Measurements from ENCODE around the gene TYSND1. TPM values are rescaled to one million over a fixed set of nuclear protein-coding genes. Genes with fewer than 3 reads are reported as not detected.

TYSND1 gene
- total RNA-seq, 4 donors from 2014 or later, result 16.7 to 32.4 (median 21.9) TPM

GRCh38 chr10:70174058-70174741 lies 27.7 kb upstream of the TYSND1 start:
- Histone ChIP-seq H3K36me3 (no peaks in the 10 kb centered on the region), H3K27me3 (no peaks in the 10 kb centered on the region), H3K9me3 (no peaks in the 10 kb centered on the region), H3K27ac (peak overlapping the region; percentile 32 to 60 (median 40)), H3K4me3 (no peak overlapping the region), H3K4me1 (peaks cover 2 to 26% (median 7%) of the 10 kb centered on the region in 3 donors)
- DNase-seq, result no peak
- intact Hi-C loops (cut with DNase I), result no loop called here
- TF ChIP-seq CTCF (IDR thresholded peaks at IDR 0.05) (no peak), POLR2A (IDR thresholded peaks at IDR 0.05) (no peak)
- WGBS, 2 donors, result 35 to 48% methylated on average over 3 to 4 of the region's 4 CpGs

- DNase-seq, result no peak
- no peaks in the 10 kb centered on the region for H3K9me3 ChIP-seq
- peaks cover 6 to 67% (median 24%) of the 10 kb centered on the region in 3 donors for H3K4me1 ChIP-seq
- 0 to 1% methylated on average over 18 to 21 of the region's 40 CpGs for WGBS, 2 donors
- TF ChIP-seq CTCF (IDR thresholded peaks at IDR 0.05), result no peak
- TF ChIP-seq POLR2A (IDR thresholded peaks at IDR 0.05), result no peak
- H3K4me3 ChIP-seq, result peak overlapping the region; percentile 77 to 99 (median 91)
- intact Hi-C loops (cut with DNase I), result no loop called here
- H3K27me3 ChIP-seq, result no peaks in the 10 kb centered on the region
- peaks cover 0 to 20% (median 0%) of the 10 kb centered on the region in 3 donors for H3K36me3 ChIP-seq
- H3K27ac ChIP-seq, result peak overlapping the region; percentile 95 to 99 (median 95)
Observed at GRCh38 chr10:70169649-70170364, 23.3 kb upstream of the TYSND1 start.

GRCh38 chr10:70169011-70169410 lies 22.5 kb upstream of the TYSND1 start:
- intact Hi-C loops (cut with DNase I), result no loop called here
- peaks cover 6 to 68% (median 27%) of the 10 kb centered on the region in 3 donors for H3K4me1 ChIP-seq
- peak overlapping the region; percentile 77 to 99 (median 91) for H3K4me3 ChIP-seq

GRCh38 chr10:70167246-70167645 lies 20.7 kb upstream of the TYSND1 start:
- WGBS, 2 donors, result 73 to 80% methylated on average over 7 of the region's 7 CpGs
- no peak for TF ChIP-seq CTCF (IDR thresholded peaks at IDR 0.05)
- no peak for TF ChIP-seq POLR2A (IDR thresholded peaks at IDR 0.05)
- Histone ChIP-seq H3K36me3 (peaks cover 0 to 20% (median 0%) of the 10 kb centered on the region in 3 donors), H3K27me3 (no peaks in the 10 kb centered on the region), H3K4me1 (peaks cover 6 to 80% (median 37%) of the 10 kb centered on the region in 3 donors), H3K27ac (no peak overlapping the region), H3K9me3 (no peaks in the 10 kb centered on the region), H3K4me3 (no peak overlapping the region)
- intact Hi-C loops (cut with DNase I), result no loop called here
- no peak for DNase-seq

More at GRCh38 chr10:70169011-70169410, 22.5 kb upstream of the TYSND1 start:
- Histone ChIP-seq H3K27ac (peak overlapping the region in 2 of 4 donors; percentile 95 to 99), H3K27me3 (no peaks in the 10 kb centered on the region), H3K9me3 (no peaks in the 10 kb centered on the region), H3K36me3 (peaks cover 0 to 20% (median 0%) of the 10 kb centered on the region in 3 donors)
- TF ChIP-seq CTCF (IDR thresholded peaks at IDR 0.05), result no peak
- no peak for TF ChIP-seq POLR2A (IDR thresholded peaks at IDR 0.05)
- no peak for DNase-seq
- 9 to 11% methylated on average over 2 of the region's 2 CpGs for WGBS, 2 donors

DNA sequence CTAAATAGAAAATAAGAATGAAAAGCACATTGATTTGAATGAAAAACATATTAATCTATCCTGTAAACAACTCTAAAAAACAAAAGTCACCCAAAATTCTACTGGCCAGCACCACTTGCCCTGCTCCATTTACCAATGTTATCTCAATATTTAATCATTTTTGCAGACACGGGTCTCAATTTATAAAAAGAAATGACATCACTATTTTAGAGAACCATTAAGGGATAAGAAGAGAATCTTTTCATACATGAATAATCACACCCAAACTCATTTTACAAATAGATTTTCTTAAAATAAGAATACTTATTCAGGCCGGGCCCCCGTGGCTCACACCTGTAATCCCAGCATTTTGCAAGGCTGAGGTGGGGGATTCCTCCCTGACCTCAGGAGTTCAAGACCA lies 19.9 kb upstream of the TYSND1 start:
- no peak for DNase-seq
- Histone ChIP-seq H3K36me3 (peaks cover 0 to 27% (median 0%) of the 10 kb centered on the region in 3 donors), H3K27me3 (no peaks in the 10 kb centered on the region), H3K4me3 (no peak overlapping the region), H3K4me1 (peaks cover 6 to 86% (median 40%) of the 10 kb centered on the region in 3 donors), H3K9me3 (no peaks in the 10 kb centered on the region), H3K27ac (no peak overlapping the region)
- TF ChIP-seq CTCF (IDR thresholded peaks at IDR 0.05) (no peak), POLR2A (IDR thresholded peaks at IDR 0.05) (no peak)
- WGBS, 2 donors, result 75 to 76% methylated on average over 3 of the region's 3 CpGs
- intact Hi-C loops (cut with DNase I), result no loop called here

Data from esophagus squamous epithelium (tissue), 5 donors.